ENCODE results near the gene PCOLCE2. TPM values are rescaled to one million over a fixed set of nuclear protein-coding genes. Genes with fewer than 3 reads are reported as not detected.

Gene PCOLCE2
- total RNA-seq, 1 experiment from 2014 or later, result 22.9 TPM

GRCh38 chr3:142809259-142809658 is 79.6 kb downstream of the PCOLCE2 start:
- no peak for DNase-seq (ENCODE audit: low spot score)

- peak; percentile 82 for DNase-seq (ENCODE audit: low spot score)
These were observed 80.6 kb downstream of the PCOLCE2 start for GRCh38 chr3:142808103-142808917.

GRCh38 chr3:142802891-142803290 is 86.0 kb downstream of the PCOLCE2 start:
- DNase-seq (ENCODE audit: low spot score), result no peak

GRCh38 chr3:142801746-142802145 is 87.1 kb downstream of the PCOLCE2 start:
- DNase-seq (ENCODE audit: low spot score), result no peak

GRCh38 chr3:142796823-142797222 is 92.1 kb downstream of the PCOLCE2 start:
- DNase-seq (ENCODE audit: low spot score), result no peak

GRCh38 chr3:142795332-142795731 is 93.6 kb downstream of the PCOLCE2 start:
- DNase-seq (ENCODE audit: low spot score), result no peak

- no peak for DNase-seq (ENCODE audit: low spot score)
These were observed 94.4 kb downstream of the PCOLCE2 start for GRCh38 chr3:142794508-142794907.

- no peak for DNase-seq (ENCODE audit: low spot score)
These were observed 101.2 kb downstream of the PCOLCE2 start for GRCh38 chr3:142787719-142788118.

GRCh38 chr3:142785996-142786395 is 102.9 kb downstream of the PCOLCE2 start:
- DNase-seq (ENCODE audit: low spot score), result no peak

GRCh38 chr3:142784228-142784627 is 104.7 kb downstream of the PCOLCE2 start:
- DNase-seq (ENCODE audit: low spot score), result no peak

- no peak for DNase-seq (ENCODE audit: low spot score)
These were observed 106.3 kb downstream of the PCOLCE2 start for GRCh38 chr3:142782616-142783015.

GRCh38 chr3:142779591-142779990 is 109.3 kb downstream of the PCOLCE2 start:
- peak; percentile 4 for DNase-seq (ENCODE audit: low spot score)

GRCh38 chr3:142778541-142778940 is 110.3 kb downstream of the PCOLCE2 start:
- DNase-seq (ENCODE audit: low spot score), result no peak

GRCh38 chr3:142777927-142778326 is 111.0 kb downstream of the PCOLCE2 start:
- no peak for DNase-seq (ENCODE audit: low spot score)

- DNase-seq (ENCODE audit: low spot score), result no peak
These were observed 120.5 kb downstream of the PCOLCE2 start for GRCh38 chr3:142768338-142768737.

Other genes starting within 250 kb of the PCOLCE2 start
- gene TRPC1, start 165.0 kb downstream of the PCOLCE2 start, total RNA-seq (2014; rRNA removed; shearing (Covaris generic)), result 23.0 and 34.8 TPM in 2 replicates
- gene PAQR9, start 74.6 kb upstream of the PCOLCE2 start, total RNA-seq (2014; rRNA removed; shearing (Covaris generic)), result 0.07 TPM in 1 of 2 replicates, not detected in the other
- gene U2SURP, start 112.5 kb upstream of the PCOLCE2 start, total RNA-seq (2014; rRNA removed; shearing (Covaris generic)), result 111 and 165 TPM in 2 replicates
- gene CHST2, start 230.7 kb upstream of the PCOLCE2 start, total RNA-seq (2014; rRNA removed; shearing (Covaris generic)), result 2.7 and 5.6 TPM in 2 replicates